ENCODE data around the gene EMC9. TPM values are rescaled to one million over a fixed set of nuclear protein-coding genes. Genes with fewer than 3 reads are reported as not detected.

The EMC9 gene
- total RNA-seq, 1 donor from 2014 or later = 14.0 TPM

DNA sequence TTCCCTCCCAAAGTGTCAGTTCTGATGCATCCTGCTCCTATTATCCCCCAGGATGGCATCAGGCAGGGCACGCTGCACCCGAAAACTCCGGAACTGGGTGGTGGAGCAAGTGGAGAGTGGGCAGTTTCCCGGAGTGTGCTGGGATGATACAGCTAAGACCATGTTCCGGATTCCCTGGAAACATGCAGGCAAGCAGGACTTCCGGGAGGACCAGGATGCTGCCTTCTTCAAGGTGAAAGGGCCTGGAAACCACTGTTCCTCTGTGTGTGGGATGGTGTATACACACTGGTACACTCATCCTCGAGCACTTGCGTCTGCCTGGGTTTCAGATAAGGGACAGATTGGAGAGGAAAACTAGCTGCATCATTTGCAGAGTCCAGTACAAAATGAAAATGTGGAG lies 20.7 kb upstream of the EMC9 start:
- peaks cover 6% of the 10 kb centered on the region for H3K36me3 Mint-ChIP-seq
- Histone ChIP-seq H3K27me3 (no peaks in the 10 kb centered on the region), H3K27ac (no peak overlapping the region), H3K79me2 (ENCODE audit: low read depth) (no peaks in the 10 kb centered on the region), H3K4me3 (no peak overlapping the region), H3F3A (ENCODE audit: low read depth) (peaks cover 8% of the 10 kb centered on the region), H3K4me2 (no peak overlapping the region), H3K4me1 (no peaks in the 10 kb centered on the region), H3K9ac (no peak overlapping the region), H3K9me3 (ENCODE audit: low read depth) (no peaks in the 10 kb centered on the region), H4K20me1 (ENCODE audit: low read depth) (peaks cover 5% of the 10 kb centered on the region), H3K36me3 (no peaks in the 10 kb centered on the region), H2AFZ (replicated peaks) (no peak overlapping the region)
- no peak for DNase-seq (ENCODE audit: low spot score)
- TF ChIP-seq EZH2 (IDR thresholded peaks at IDR 0.05) (no peak), EZH2phosphoT487 (IDR thresholded peaks at IDR 0.05) (no peak)
- TF ChIP-seq, protein P1, sequence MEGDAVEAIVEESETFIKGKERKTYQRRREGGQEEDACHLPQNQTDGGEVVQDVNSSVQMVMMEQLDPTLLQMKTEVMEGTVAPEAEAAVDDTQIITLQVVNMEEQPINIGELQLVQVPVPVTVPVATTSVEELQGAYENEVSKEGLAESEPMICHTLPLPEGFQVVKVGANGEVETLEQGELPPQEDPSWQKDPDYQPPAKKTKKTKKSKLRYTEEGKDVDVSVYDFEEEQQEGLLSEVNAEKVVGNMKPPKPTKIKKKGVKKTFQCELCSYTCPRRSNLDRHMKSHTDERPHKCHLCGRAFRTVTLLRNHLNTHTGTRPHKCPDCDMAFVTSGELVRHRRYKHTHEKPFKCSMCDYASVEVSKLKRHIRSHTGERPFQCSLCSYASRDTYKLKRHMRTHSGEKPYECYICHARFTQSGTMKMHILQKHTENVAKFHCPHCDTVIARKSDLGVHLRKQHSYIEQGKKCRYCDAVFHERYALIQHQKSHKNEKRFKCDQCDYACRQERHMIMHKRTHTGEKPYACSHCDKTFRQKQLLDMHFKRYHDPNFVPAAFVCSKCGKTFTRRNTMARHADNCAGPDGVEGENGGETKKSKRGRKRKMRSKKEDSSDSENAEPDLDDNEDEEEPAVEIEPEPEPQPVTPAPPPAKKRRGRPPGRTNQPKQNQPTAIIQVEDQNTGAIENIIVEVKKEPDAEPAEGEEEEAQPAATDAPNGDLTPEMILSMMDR (IDR thresholded peaks at IDR 0.05) = no peak
- H3K27me3 Mint-ChIP-seq (ENCODE audit: insufficient read depth, low read depth) = peaks cover 2% of the 10 kb centered on the region
- H3K4me3 Mint-ChIP-seq = peak overlapping the region; percentile 85
- no peaks in the 10 kb centered on the region for H3K9me3 Mint-ChIP-seq
- peak overlapping the region; percentile 95 for H3K27ac Mint-ChIP-seq
- peaks cover 12% of the 10 kb centered on the region for H3K4me1 Mint-ChIP-seq

- Histone ChIP-seq H3K4me2 (peak within 1 kb of the TSS; percentile 60), H3K4me3 (peak within 1 kb of the TSS; percentile 21), H3K9me3 (ENCODE audit: low read depth) (no peaks in the 10 kb centered on the region), H3K36me3 (no peaks in the 10 kb centered on the region), H3K79me2 (ENCODE audit: low read depth) (no peaks in the 10 kb centered on the region), H3K27me3 (no peaks in the 10 kb centered on the region), H3K27ac (no peak within 1 kb of the TSS), H3K9ac (no peak within 1 kb of the TSS), H4K20me1 (ENCODE audit: low read depth) (peaks cover 5% of the 10 kb centered on the region), H3F3A (ENCODE audit: low read depth) (peaks cover 8% of the 10 kb centered on the region), H2AFZ (replicated peaks) (no peak within 1 kb of the TSS), H3K4me1 (no peaks in the 10 kb centered on the region)
- Mint-ChIP-seq H3K4me1 (peaks cover 12% of the 10 kb centered on the region), H3K9me3 (no peaks in the 10 kb centered on the region), H3K27ac (peak within 1 kb of the TSS; percentile 95), H3K36me3 (peaks cover 11% of the 10 kb centered on the region), H3K4me3 (peak within 1 kb of the TSS; percentile 85), H3K27me3 (ENCODE audit: insufficient read depth, low read depth) (peaks cover 4% of the 10 kb centered on the region)
- TF ChIP-seq EZH2phosphoT487 (IDR thresholded peaks at IDR 0.05) = no peak
- TF ChIP-seq, protein P1 (IDR thresholded peaks at IDR 0.05) = peak; percentile 97
- DNase-seq (ENCODE audit: low spot score) = peak; percentile 98
These were observed 19.7 kb upstream of the EMC9 start, which contains the start of gene IRF9 for GRCh38 chr14:24160850-24161804. Gene IRF9 (plus strand): TSS chr14:24161265. CDS start chr14:24162145, 880 bp downstream.

DNA sequence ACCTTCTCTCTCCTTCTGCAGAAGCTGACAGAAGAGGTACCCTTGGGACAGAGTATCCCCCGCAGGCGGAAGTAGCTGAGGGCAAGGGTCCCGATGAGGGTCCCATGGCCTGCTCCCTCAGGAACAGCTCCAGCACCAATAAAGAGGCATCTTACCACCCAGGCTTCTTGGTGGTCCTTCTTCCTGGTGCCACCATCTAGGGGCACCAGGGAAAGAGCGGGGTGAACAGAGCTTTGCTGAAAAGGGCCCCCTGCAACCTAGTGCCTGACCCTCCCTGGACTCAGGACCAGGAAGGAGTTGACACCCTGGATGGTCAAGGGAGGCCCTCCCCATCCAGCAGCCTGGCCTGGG lies 19.1 kb upstream of the EMC9 start:
- H3K27ac Mint-ChIP-seq = no peak overlapping the region
- H3K4me1 Mint-ChIP-seq = peaks cover 12% of the 10 kb centered on the region
- H3K79me2 ChIP-seq (ENCODE audit: low read depth) = no peaks in the 10 kb centered on the region
- H4K20me1 ChIP-seq (ENCODE audit: low read depth) = peaks cover 5% of the 10 kb centered on the region
- no peaks in the 10 kb centered on the region for H3K9me3 ChIP-seq (ENCODE audit: low read depth)
- TF ChIP-seq EZH2phosphoT487 (IDR thresholded peaks at IDR 0.05) (no peak), EZH2 (IDR thresholded peaks at IDR 0.05) (no peak)
- TF ChIP-seq, protein P1 (IDR thresholded peaks at IDR 0.05) = no peak
- no peaks in the 10 kb centered on the region for H3K4me1 ChIP-seq
- peaks cover 4% of the 10 kb centered on the region for H3K27me3 Mint-ChIP-seq (ENCODE audit: insufficient read depth, low read depth)
- H2AFZ ChIP-seq (replicated peaks) = no peak overlapping the region
- no peak overlapping the region for H3K4me3 Mint-ChIP-seq
- H3K9ac ChIP-seq = no peak overlapping the region
- H3K4me3 ChIP-seq = no peak overlapping the region
- peaks cover 8% of the 10 kb centered on the region for H3F3A ChIP-seq (ENCODE audit: low read depth)
- H3K36me3 Mint-ChIP-seq = peaks cover 16% of the 10 kb centered on the region
- no peak for DNase-seq (ENCODE audit: low spot score)
- H3K27me3 ChIP-seq = no peaks in the 10 kb centered on the region
- no peaks in the 10 kb centered on the region for H3K36me3 ChIP-seq
- no peak overlapping the region for H3K27ac ChIP-seq
- H3K9me3 Mint-ChIP-seq = no peaks in the 10 kb centered on the region
- no peak overlapping the region for H3K4me2 ChIP-seq
